GM21723 (cell line): ENCODE results near the gene MS4A6E.
"Not testable (repeated sequence)": the region's sequence is repeated elsewhere in the genome, so short reads cannot be mapped to it uniquely, and the experiment has no call there.

Experiments
- ATAC-seq: cut with Tn5 transposase; IDR thresholded peaks from one replicate; pipeline ENCODE4 v1.9.1; 2021; ENCODE audit warnings: mild to moderate bottlenecking, moderate library complexity; ENCODE audit not compliant: unreplicated experiment

The MS4A6E gene

DNA sequence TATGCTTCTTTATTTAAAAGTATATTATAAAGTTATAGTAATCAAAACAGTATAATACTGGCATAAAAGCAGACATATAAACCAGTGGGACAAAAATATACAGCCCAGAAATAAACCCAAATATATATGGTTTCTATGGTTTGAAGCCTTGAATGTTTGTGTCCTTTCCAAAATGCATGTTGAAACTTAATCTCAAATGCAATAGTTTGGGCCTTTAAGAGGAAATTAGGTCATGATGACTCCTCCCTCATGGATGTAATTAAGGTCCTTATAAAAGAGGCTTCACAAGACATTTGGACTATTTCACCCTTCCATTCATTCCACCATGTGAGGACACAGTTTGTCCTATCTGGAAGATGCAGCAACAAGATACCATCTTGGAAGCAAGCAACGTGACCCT is at the start of gene MS4A6E:
MS4A6E (plus strand) TSS at position 301 of the 400 bp plus-strand sequence. CDS start 7,641 bp downstream, outside the sequence.
- no peak for ATAC-seq

DNA sequence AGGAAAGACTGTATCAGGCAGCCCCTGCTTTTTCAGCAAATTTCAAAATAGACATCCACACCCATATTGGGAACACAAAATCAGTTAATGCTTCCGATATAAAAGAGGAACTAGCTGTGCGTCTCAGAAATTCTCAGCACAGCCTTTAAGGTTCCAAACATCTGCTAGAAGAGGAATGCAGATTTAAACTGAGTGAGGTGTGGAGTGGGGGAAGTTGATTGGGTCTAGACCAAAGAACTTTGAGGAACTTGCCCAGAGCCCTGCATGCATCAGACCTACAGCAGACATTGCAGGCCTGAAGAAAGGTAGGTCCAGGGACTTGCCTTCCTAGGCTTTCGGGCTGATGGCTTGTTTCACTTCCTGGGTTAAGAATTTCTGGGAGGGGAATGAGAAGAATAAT is 46.6 kb upstream of the MS4A6E start, which contains the start of gene MS4A4A:
MS4A4A (plus strand) TSS at position 255 of the 400 bp plus-strand sequence; CDS start at position 265, 10 bp downstream.
- no peak for ATAC-seq

GRCh38 chr11:60281485-60281884 is 45.6 kb upstream of the MS4A6E start:
- no peak for ATAC-seq

GRCh38 chr11:60282286-60282685 is 44.8 kb upstream of the MS4A6E start:
- no peak for ATAC-seq

DNA sequence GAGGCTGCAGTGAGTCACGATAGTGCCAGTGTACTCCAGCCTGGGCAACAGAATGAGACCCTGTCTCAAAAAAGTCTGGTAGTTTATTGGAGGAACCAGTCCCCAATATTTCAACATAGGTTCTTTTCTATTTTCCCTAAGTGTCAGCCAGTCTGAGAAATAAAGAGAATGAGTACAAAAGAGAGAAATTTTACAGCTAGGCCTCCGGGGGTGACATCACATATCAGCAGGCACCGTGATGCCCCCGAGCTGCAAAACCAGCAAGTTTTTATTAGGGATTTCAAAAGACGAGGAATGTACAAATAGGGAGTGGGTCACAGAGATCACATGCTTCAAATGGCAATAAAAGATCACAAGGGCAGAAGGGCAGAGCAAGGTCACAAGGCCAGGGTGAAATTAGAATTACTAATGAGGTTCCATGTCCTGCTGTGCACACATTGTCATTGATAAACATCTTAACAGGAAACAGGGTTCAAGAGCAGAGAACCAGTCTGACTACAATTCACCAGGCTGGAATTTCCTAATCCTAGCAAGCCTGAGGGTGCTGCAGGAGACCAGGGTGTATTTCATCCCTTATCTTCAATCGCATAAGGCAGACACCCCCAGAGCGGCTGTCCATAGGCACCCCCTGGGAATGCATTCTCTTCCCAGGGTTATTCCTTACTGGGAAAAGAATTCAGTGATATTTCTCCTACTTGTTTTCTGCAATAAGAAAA is 41.5 kb upstream of the MS4A6E start:
- ATAC-seq, result not testable (repeated sequence)

DNA sequence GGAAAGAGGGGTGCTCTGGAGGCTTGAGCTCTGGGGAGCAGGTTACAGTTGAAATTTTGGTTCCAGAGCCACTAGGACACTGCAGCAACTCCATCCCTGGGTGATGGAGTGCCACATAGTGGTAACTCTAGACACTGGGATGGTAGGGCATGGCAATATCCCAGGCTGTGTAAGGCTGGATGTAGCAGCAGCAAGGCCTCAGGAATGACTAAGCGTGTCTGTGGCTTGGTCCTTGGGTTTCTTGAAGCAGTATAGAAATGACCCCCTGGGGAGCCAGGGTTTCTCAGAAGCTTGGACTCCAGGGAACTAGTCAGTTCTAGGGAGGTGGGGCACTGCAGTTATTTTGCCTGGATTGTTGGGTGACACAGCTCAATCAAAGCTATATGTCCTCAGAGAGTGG is 38.5 kb upstream of the MS4A6E start:
- no peak for ATAC-seq

GRCh38 chr11:60292145-60292544 is 34.9 kb upstream of the MS4A6E start:
- ATAC-seq, result no peak

DNA sequence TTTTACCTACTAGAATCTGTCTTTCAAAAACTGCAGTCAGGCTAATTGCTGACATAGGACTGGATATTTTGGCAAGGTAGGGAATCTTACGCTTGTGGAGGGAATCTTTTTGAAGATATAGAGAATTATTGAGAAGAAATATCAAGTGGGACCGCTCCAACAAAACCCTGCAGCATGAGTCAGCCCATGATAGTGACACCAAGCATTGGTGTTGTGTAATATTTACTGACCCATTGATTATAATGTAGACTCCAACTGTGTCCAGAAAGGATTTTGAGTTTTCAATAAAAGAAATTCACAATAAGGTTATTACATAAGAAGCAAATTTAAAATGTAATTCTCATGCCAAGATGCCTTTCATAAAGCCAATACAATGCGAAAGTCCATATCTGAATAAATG is 25.9 kb upstream of the MS4A6E start:
- ATAC-seq, result no peak

GRCh38 chr11:60301884-60302283 is 25.2 kb upstream of the MS4A6E start:
- ATAC-seq, result not testable (repeated sequence)

DNA sequence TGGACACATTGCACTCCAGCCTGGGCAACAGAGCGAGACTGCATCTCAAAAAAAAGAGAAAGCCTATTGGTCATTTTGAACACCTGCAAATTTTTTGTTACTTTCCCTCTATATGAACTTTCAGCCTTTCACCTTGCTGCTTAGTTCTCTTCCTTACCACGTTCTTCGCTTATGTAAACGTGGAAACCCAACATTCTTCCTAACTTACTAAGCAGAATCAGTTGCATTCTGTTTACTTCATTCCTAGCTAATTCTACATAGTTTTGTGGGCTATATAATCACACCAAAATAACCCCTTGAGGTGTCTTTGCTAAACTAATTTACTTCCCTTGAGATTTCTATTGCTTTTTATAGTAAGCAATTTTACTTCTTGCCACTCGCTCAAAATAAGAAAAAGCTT is 23.4 kb upstream of the MS4A6E start:
- no peak for ATAC-seq

DNA sequence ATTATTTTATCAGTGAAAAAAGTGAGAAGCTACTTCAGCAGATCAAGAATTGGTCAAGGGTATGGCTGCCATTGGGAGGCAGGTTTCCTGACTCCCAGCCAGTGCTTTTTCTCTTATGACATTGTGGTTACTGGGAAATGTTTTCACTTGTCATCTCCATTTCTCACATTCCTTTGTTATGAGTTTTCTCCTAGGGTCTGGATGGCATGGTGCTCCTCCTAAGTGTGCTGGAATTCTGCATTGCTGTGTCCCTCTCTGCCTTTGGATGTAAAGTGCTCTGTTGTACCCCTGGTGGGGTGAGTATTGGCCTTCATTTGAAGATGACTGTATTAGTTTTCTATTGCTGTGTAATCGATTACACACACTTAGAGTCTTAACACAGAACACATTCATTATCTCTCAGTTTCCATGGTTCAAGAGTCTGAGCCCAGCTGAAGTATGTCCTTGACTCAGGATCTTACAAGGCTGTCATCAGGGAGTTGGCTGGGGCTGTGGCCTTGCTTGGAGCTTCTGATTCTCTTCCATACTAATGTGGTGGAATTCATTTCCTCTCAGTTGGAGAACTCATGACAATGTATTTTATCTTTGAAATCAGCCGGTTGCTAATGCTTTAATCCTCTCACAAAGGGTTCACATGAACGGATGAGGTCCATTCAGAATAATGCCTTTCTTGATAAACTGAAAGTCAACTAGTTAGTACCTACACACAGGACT is 21.0 kb upstream of the MS4A6E start:
- ATAC-seq, result no peak

DNA sequence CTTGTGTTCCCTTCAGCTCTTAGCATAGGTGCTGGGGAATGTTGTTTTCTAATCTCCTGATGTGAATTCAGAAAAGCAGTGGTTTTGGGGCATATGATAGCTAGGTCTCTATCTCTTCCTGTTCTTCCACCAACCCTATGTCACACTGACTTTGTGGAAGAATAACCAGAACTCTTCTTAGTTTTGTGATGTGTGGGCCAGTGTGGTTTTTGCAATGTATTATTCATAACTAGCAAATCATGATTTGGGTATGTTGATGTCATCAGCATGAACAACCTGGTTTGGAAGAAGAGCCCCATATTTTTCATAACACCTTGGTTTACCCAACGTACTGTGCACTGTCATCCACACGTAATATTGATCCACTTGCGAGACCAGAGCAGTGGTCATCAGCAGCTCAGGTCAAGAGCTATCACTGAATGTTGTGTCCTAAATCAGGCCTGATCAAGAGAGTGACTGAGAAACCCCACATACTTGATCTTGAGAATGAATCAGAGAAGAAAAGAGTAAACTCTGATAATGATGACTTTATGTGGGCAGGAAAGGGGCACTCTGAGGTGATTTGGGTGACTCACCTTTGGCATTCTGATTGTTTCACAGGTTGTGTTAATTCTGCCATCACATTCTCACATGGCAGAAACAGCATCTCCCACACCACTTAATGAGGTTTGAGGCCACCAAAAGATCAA is 19.4 kb upstream of the MS4A6E start:
- ATAC-seq, result no peak

- ATAC-seq, result peak; percentile 70
These were observed 16.6 kb upstream of the MS4A6E start for GRCh38 chr11:60310407-60310998.

DNA sequence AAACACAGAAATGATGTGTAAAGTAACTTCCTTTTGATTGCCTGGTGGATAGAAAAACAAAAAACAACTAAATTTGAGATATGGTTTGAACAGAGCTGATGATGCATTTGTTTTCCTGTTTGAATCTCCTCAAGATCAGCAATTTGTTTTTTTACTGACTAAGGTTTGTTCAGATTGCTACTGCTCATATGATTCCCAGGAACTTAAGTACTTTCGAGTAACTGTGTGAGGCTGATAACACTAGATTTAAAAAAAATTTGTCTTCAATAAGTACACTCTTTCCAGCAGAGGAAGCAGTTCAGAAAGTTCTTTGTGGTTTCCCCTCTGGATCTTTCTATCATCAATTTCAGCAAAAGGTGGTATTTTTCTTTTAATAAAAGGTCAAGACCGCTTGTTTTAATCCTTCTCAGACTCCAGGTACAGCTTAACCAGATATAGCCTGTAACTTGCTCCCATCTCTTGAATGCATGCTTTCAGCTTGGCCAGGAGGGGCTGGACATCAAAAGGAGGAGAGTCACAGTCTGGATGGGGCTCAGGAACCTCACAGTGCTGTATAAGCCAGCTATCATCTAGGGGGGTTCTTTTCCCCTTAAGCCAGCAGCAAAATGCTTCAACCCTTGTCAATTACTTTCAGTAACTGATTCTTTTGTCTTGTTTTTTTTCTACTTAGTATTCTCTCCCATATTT is 12.3 kb upstream of the MS4A6E start:
- ATAC-seq, result no peak

DNA sequence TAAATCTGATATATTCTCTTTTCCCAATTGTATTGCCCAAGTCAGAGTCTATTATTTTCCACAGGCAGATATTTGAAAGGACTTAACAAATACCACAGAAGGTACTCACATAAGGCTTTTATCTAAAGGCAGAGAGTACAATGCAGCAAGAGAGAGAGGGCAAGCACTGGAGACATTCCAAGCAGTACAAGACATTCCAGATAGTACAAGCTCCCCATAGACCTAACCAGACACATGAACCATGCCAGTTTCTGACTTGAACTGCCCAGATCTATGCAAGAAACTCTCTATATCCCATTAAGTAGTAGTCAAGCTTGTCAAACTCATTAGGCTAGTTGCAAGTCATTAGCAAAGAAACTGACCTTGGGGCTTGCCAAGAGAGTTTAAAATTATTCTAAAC is 11.2 kb upstream of the MS4A6E start:
- no peak for ATAC-seq

DNA sequence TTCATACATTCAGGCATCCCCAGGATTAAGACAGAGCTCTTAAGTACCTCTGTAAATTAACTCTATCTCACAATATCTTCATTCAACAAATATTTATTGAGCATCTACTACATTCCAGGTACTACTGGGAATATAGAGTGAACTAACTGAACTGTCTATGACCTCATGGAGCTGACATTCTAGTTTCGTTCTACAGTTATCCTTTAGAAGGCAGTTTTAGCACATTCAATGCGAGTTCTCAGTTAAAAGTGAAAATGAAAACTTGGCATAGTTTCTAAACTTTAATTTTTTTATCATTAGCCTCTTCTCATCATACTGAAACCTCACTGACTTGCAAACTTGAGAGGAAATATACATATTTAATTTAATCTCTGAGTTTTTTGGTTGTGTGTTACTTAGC is 10.7 kb upstream of the MS4A6E start:
- no peak for ATAC-seq

- no peak for ATAC-seq
These were observed 8.3 kb upstream of the MS4A6E start for GRCh38 chr11:60318726-60319125.

GRCh38 chr11:60321051-60321450 is 6.0 kb upstream of the MS4A6E start:
- ATAC-seq, result no peak

DNA sequence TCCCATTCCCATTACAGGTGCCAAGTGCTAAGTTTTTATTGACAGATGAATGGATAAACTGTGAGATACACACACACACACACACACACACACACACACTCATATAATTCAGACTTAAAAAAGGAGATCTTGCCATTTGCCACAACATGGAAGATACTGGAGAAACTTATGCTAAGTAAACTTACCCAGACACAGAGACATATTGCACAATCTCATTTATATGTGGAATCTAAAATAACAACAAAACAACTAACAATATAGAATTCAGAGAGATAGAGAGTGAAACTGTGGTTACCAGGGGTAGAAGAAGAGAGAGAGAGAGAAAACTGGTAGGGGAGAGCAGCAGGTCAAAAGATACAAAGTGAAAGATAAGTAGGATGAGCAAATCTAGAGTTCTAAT is 1.4 kb downstream of the MS4A6E start:
- ATAC-seq, result no peak

GRCh38 chr11:60332846-60333245 is 5.8 kb downstream of the MS4A6E start:
- no peak for ATAC-seq
